ENCODE measurements around the gene DENND6A.

GRCh38 chr3:57604971-57605370, 87.9 kb downstream of the DENND6A start:
- TF ChIP-seq, protein P1, sequence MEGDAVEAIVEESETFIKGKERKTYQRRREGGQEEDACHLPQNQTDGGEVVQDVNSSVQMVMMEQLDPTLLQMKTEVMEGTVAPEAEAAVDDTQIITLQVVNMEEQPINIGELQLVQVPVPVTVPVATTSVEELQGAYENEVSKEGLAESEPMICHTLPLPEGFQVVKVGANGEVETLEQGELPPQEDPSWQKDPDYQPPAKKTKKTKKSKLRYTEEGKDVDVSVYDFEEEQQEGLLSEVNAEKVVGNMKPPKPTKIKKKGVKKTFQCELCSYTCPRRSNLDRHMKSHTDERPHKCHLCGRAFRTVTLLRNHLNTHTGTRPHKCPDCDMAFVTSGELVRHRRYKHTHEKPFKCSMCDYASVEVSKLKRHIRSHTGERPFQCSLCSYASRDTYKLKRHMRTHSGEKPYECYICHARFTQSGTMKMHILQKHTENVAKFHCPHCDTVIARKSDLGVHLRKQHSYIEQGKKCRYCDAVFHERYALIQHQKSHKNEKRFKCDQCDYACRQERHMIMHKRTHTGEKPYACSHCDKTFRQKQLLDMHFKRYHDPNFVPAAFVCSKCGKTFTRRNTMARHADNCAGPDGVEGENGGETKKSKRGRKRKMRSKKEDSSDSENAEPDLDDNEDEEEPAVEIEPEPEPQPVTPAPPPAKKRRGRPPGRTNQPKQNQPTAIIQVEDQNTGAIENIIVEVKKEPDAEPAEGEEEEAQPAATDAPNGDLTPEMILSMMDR (IDR thresholded peaks at IDR 0.05 in 8 of 11, conservative IDR thresholded peaks at IDR 0.05 in 3 of 11) = no peak
- TF ChIP-seq POLR2A (IDR thresholded peaks at IDR 0.05) = no peak
